Measurements from ENCODE around the gene PDXK.

PDXK gene

DNA sequence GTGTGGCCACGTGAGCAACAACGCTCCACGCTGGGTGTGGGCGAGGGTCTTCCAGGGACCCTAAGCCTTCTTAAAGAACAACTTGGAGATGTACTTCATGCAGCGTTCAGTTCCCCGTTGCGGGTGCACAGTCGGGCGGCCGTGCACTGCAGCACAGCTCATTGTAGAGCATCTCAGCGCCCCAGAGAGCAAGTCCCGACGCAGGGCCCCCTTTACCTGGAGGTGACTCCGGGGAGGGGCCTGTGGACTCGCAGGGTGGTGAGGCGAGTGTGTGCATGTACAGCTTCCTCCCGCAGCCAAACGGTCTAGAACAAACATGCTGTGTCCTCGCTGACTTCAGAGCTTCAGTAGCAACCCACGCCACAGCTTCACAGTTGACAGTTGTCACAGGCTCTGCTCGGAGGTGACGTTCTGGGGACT, 89.9 kb downstream of the PDXK start:
- no peak for DNase-seq

GRCh38 chr21:43809346-43809799, 90.4 kb downstream of the PDXK start:
- no peak for DNase-seq

DNA sequence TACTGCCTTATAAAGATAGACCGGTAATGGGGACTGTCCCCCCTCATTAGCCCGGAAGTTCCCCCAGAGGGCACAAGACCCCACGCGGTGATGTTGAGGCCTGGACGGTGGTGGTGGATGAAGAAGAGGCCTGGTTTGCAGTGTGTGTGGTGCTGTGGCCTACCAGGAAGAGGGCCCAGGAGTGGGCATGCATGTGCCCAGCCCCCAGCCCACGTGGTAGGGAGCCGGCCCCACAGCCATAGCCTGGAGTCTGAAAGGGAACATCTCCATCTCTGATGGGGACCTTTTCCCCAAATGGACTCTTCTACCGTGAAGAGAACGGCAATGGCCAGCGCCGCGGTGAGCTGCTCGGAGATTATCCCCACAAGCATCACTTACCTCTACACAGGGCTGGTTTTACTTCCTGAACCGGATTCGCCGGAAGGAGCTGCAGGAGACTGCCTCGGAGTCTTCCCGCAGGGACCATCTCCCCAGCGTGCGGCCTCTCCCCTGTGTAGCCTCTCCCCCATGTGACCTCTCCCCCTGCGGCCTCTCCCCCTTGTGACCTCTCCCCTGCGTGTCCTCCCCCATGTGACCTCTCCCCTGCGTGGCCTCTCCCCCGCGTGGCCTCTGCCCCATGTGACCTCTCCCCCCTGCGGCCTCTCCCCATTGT, 91.0 kb downstream of the PDXK start:
- no peak for DNase-seq

DNA sequence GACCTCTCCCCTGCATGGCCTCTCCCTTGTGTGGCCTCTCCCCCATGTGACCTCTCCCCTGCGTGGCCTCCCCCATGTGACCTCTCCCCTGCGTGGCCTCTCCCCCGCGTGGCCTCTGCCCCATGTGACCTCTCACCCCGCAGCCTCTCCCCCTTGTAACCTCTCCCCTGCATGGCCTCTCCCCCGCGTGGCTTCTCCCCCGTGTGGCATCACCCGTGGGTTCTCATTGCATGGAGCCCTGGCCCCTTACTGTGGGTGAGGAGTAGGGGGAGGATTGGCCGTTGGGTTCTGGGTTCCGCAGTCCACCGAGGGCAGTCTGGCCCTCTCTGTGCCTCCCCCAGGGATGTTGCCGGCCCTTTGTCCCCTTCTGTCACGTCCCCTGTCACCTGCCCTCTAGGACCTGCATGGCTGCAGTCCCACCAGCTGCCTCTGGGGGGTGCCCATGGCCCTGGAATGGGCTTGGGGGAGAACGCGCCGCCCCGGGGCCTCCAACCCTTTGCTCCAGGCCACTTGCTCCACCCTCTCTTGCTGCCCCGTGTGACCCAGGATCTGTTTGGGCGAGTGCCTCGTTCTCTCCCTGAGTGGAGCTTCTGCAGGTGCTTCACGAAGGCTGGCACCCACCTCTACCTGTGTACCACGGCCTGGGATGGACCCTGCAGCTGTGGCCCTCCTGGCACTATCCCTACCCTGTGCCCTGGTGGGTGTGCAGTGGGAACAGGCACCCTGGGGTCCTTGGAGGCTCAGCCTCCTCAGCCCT, 91.8 kb downstream of the PDXK start:
- peak; percentile 68 for DNase-seq

- DNase-seq: no peak
Measured at GRCh38 chr21:43811262-43812105, 92.6 kb downstream of the PDXK start.
